ENCODE measurements around the gene KRTAP12-3.

The KRTAP12-3 gene

GRCh38 chr21:44613386-44614155 is 44.2 kb upstream of the KRTAP12-3 start:
- DNase-seq (ENCODE audit: low read depth) = no peak
- TF ChIP-seq CTCF (IDR thresholded peaks at IDR 0.05; ENCODE audit: control insufficient read depth, insufficient read depth, low read depth, low read length, missing control alignments) = no peak
- no peak overlapping the region for H3K4me3 ChIP-seq (ENCODE audit: control insufficient read depth, low read depth, low read length)

- H3K4me3 ChIP-seq (ENCODE audit: control insufficient read depth, low read depth, low read length) = no peak overlapping the region
- no peak for TF ChIP-seq CTCF (IDR thresholded peaks at IDR 0.05; ENCODE audit: control insufficient read depth, insufficient read depth, low read depth, low read length, missing control alignments)
- no peak for DNase-seq (ENCODE audit: low read depth)
Observed at GRCh38 chr21:44614161-44614631, 43.5 kb upstream of the KRTAP12-3 start.

- TF ChIP-seq CTCF (IDR thresholded peaks at IDR 0.05; ENCODE audit: control insufficient read depth, insufficient read depth, low read depth, low read length, missing control alignments) = no peak
- no peak for DNase-seq (ENCODE audit: low read depth)
Observed at GRCh38 chr21:44614961-44615391, 42.8 kb upstream of the KRTAP12-3 start.

GRCh38 chr21:44615466-44615865 is 42.3 kb upstream of the KRTAP12-3 start:
- DNase-seq (ENCODE audit: low read depth) = no peak
- no peak for TF ChIP-seq CTCF (IDR thresholded peaks at IDR 0.05; ENCODE audit: control insufficient read depth, insufficient read depth, low read depth, low read length, missing control alignments)
- no peak overlapping the region for H3K4me3 ChIP-seq (ENCODE audit: control insufficient read depth, low read depth, low read length)

More at GRCh38 chr21:44614961-44615391, 42.8 kb upstream of the KRTAP12-3 start:
- H3K4me3 ChIP-seq (ENCODE audit: control insufficient read depth, low read depth, low read length) = no peak overlapping the region

- no peak overlapping the region for H3K4me3 ChIP-seq (ENCODE audit: control insufficient read depth, low read depth, low read length)
- DNase-seq (ENCODE audit: low read depth) = no peak
- TF ChIP-seq CTCF (IDR thresholded peaks at IDR 0.05; ENCODE audit: control insufficient read depth, insufficient read depth, low read depth, low read length, missing control alignments) = no peak
Observed at GRCh38 chr21:44615911-44616590, 41.7 kb upstream of the KRTAP12-3 start.

- no peak for TF ChIP-seq CTCF (IDR thresholded peaks at IDR 0.05; ENCODE audit: control insufficient read depth, insufficient read depth, low read depth, low read length, missing control alignments)
- H3K4me3 ChIP-seq (ENCODE audit: control insufficient read depth, low read depth, low read length) = no peak overlapping the region
- no peak for DNase-seq (ENCODE audit: low read depth)
Observed at GRCh38 chr21:44616591-44616926, 41.2 kb upstream of the KRTAP12-3 start.

Data from AG09309 (cell line).